ENCODE measurements around the gene PLEK2.

GRCh38 chr14:67425608-67426007 lies 13.6 kb upstream of the PLEK2 start:
- no peak for TF ChIP-seq EP300 (IDR thresholded peaks at IDR 0.05)
- TF ChIP-seq POLR2AphosphoS5 (IDR thresholded peaks at IDR 0.05) = no peak
